ENCODE measurements around the gene GRHL1.
A peak's percentile ranks its signal among the peaks of the same experiment; 100 is the strongest.

The GRHL1 gene

DNA sequence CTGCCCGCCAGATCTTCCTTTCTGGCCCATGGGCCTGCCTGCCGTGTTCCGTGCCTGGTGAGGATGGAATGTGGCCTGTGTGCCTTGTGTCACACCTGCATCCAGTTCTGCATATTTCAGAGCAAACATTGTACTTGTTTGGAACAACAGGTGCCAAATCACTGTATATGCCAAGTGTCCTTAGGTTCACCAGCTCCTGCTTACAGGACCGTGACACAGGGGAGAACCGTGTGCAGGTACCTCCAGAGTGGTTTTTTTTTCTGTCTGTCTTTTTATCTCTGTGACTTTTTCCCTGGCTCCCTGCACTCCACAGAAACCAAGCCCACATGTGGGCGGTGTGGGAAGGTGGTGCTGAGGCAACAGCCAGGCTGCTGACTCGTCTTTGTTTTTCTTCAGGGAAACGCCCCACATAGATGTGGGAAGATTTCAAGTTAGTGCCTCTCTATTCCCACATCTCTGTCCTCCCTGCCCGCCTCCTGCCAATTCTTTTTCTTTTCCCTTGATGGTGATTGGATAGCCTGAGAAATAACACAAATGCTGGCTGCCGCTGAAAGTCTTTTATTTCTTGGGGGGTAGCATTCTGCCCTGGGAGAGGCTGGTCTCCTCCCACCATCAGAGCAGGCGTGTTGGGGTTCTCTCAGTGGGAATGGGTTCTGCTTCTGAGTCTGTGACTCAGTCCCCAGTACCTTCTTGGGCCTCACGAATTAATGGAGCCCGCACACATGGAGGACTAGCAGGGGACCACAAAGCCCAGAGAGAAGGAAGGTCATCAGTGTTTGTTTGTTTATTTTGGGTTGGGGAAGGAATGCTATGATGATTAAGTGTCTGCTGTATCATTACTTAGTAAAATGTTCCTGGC is 21.4 kb downstream of the GRHL1 start:
- no peaks in the 10 kb centered on the region for H3K36me3 Mint-ChIP-seq (ENCODE audit: low read depth)
- H3K4me3 Mint-ChIP-seq, result peak overlapping the region in 2 of 3 experiments; percentile 7 to 26
- H3K27me3 Mint-ChIP-seq (ENCODE audit: low read depth), result peaks cover 13% of the 10 kb centered on the region
- H3K4me1 Mint-ChIP-seq, result peaks cover 60% of the 10 kb centered on the region
- H3K27ac Mint-ChIP-seq, result peak overlapping the region; percentile 45 to 80 (median 71)
- TF ChIP-seq, protein P1, sequence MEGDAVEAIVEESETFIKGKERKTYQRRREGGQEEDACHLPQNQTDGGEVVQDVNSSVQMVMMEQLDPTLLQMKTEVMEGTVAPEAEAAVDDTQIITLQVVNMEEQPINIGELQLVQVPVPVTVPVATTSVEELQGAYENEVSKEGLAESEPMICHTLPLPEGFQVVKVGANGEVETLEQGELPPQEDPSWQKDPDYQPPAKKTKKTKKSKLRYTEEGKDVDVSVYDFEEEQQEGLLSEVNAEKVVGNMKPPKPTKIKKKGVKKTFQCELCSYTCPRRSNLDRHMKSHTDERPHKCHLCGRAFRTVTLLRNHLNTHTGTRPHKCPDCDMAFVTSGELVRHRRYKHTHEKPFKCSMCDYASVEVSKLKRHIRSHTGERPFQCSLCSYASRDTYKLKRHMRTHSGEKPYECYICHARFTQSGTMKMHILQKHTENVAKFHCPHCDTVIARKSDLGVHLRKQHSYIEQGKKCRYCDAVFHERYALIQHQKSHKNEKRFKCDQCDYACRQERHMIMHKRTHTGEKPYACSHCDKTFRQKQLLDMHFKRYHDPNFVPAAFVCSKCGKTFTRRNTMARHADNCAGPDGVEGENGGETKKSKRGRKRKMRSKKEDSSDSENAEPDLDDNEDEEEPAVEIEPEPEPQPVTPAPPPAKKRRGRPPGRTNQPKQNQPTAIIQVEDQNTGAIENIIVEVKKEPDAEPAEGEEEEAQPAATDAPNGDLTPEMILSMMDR (IDR thresholded peaks at IDR 0.05; ENCODE audit: unreplicated experiment in 3 of 3), result no peak
- H3K9me3 Mint-ChIP-seq, result no peaks in the 10 kb centered on the region

DNA sequence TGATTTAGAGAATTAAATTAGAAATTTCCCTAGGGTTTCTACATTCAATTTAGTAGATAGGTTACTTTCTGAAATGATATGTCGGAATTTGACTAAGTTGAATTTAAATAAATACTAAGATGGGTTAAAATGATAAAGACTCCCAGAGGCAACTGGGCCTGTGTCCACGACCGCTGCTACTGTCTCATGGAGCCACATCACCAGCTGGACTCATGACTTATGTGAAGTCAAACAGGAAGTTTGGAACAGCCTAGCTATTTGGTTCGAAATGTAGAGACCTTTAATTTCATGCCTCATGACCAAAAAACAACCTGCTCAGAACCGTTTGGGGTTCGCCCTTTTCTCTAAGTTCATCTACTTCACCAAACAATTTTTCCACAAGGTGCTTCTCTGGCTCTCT is 22.2 kb downstream of the GRHL1 start:
- Mint-ChIP-seq H3K27me3 (ENCODE audit: low read depth) (peaks cover 13% of the 10 kb centered on the region), H3K27ac (no peak overlapping the region), H3K9me3 (no peaks in the 10 kb centered on the region), H3K4me1 (peaks cover 52% of the 10 kb centered on the region), H3K36me3 (ENCODE audit: low read depth) (no peaks in the 10 kb centered on the region), H3K4me3 (no peak overlapping the region)
- TF ChIP-seq, protein P1 (IDR thresholded peaks at IDR 0.05; ENCODE audit: unreplicated experiment in 3 of 3), result no peak

DNA sequence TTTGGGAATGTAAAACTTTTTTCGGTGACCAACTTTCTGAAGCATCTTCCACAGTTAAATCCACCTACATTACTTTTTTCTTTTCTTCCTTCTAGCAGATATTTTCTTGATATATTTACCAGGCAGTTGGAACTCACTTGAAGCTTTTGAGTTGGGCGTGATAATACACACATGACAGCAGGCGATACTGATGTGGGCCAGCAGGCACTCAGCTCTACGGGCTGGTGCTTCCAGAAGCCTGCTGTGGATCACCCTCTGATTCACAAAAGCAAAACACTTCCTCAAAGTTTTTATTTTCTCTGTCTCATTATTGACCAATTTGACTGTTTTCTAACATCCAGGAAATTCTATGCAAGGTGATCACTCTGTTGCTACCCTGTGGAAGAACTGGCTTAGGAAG is 22.9 kb downstream of the GRHL1 start:
- TF ChIP-seq, protein P1 (IDR thresholded peaks at IDR 0.05; ENCODE audit: unreplicated experiment in 3 of 3), result no peak
- Mint-ChIP-seq H3K4me3 (no peak overlapping the region), H3K9me3 (no peaks in the 10 kb centered on the region), H3K36me3 (ENCODE audit: low read depth) (no peaks in the 10 kb centered on the region), H3K4me1 (peaks cover 47% of the 10 kb centered on the region), H3K27ac (peak overlapping the region; percentile 7 to 33 (median 32)), H3K27me3 (ENCODE audit: low read depth) (peaks cover 13% of the 10 kb centered on the region)

DNA sequence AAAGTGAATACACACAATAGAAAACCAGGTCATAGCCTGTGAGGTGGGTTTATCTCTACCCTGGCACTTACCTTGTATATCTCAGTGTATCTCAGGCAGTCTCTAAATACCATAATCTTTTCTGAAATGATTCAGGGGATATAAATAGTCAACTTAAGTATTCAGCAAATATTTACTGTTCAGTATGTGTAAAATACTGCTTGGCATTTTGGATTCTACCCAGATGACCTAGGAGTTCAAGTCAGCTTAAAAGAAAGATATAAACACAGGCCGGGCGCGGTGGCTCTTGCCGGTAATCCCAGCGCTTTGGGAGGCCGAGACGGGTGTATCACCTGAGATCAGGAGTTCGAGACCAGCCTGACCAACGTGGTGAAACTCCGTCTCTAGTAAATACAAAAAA is 23.8 kb downstream of the GRHL1 start:
- H3K9me3 Mint-ChIP-seq, result no peaks in the 10 kb centered on the region
- H3K27me3 Mint-ChIP-seq (ENCODE audit: low read depth), result peaks cover 13% of the 10 kb centered on the region
- TF ChIP-seq, protein P1 (IDR thresholded peaks at IDR 0.05; ENCODE audit: unreplicated experiment in 3 of 3), result no peak
- H3K27ac Mint-ChIP-seq, result peak overlapping the region in 1 of 3 experiments; percentile 7
- H3K4me1 Mint-ChIP-seq, result peaks cover 44% of the 10 kb centered on the region
- no peak overlapping the region for H3K4me3 Mint-ChIP-seq
- no peaks in the 10 kb centered on the region for H3K36me3 Mint-ChIP-seq (ENCODE audit: low read depth)

DNA sequence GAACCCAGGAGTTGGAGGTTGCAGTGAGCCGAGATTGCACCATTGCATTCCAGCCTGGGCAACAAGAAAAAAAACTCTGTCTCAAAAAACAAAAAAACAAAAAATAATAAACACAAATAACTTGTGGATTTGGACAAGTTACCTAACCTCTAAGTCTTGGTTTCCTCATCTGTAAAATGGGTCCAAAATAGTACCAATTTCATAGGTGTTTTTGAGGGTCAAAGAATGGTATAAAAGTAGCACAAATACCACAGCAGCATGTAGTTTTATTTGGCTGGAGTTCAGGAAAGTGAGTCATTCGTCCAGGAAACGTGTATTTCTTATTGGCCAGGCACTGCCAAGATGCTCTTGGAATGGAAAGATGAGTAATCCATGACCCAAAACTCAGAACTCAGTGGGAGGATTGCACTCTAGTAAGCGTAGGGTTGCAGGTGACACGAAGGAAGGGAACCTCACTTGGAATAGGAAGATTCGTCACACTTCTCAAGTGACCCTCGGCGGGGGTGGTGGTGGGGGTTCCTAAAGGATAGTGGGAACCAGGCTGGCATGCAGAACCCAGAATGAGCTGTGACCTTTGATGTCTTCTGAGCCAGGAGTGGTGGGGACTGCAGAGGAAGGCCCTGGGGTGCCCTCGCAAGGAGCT is 24.4 kb downstream of the GRHL1 start:
- TF ChIP-seq, protein P1 (IDR thresholded peaks at IDR 0.05; ENCODE audit: unreplicated experiment in 3 of 3), result no peak
- Mint-ChIP-seq H3K27ac (peak overlapping the region in 1 of 3 experiments; percentile 41), H3K36me3 (ENCODE audit: low read depth) (no peaks in the 10 kb centered on the region), H3K9me3 (no peaks in the 10 kb centered on the region), H3K4me1 (peaks cover 38% of the 10 kb centered on the region), H3K27me3 (ENCODE audit: low read depth) (peaks cover 13% of the 10 kb centered on the region), H3K4me3 (no peak overlapping the region)
